Medulla oblongata (tissue), 1 donor: ENCODE results near the gene CBS.
"Not testable (repeated sequence)": the region's sequence is repeated elsewhere in the genome, so short reads cannot be mapped to it uniquely, and the experiment has no call there.

Source experiments
- DNase-seq: peaks from one replicate; pipeline ENCODE4 v3.0.0-alpha.2; 2015; ENCODE audit errors: extremely low spot score

The CBS gene

GRCh38 chr21:43068065-43068464, 7.6 kb downstream of the CBS start:
- DNase-seq, result not testable (repeated sequence)

GRCh38 chr21:43066690-43067089, 8.9 kb downstream of the CBS start:
- DNase-seq, result not testable (repeated sequence)

- not testable (repeated sequence) for DNase-seq
These were observed 9.6 kb downstream of the CBS start for GRCh38 chr21:43065991-43066390.

- DNase-seq, result not testable (repeated sequence)
These were observed 11.2 kb downstream of the CBS start for GRCh38 chr21:43064265-43064917.

- not testable (repeated sequence) for DNase-seq
These were observed 12.5 kb downstream of the CBS start for GRCh38 chr21:43062955-43063664.

- DNase-seq, result not testable (repeated sequence)
These were observed 22.5 kb downstream of the CBS start for GRCh38 chr21:43053112-43053511.

- DNase-seq, result not testable (repeated sequence)
These were observed 29.5 kb downstream of the CBS start for GRCh38 chr21:43045876-43046821.

- DNase-seq, result not testable (repeated sequence)
These were observed 30.3 kb downstream of the CBS start for GRCh38 chr21:43045165-43045875.

GRCh38 chr21:43044547-43044946, 31.1 kb downstream of the CBS start:
- not testable (repeated sequence) for DNase-seq

GRCh38 chr21:43043291-43043690, 32.3 kb downstream of the CBS start:
- DNase-seq, result not testable (repeated sequence)

GRCh38 chr21:43042169-43042568, 33.5 kb downstream of the CBS start:
- DNase-seq, result not testable (repeated sequence)

GRCh38 chr21:43038659-43039044, 37.0 kb downstream of the CBS start:
- DNase-seq, result not testable (repeated sequence)

GRCh38 chr21:43037918-43038658, 37.5 kb downstream of the CBS start:
- DNase-seq, result not testable (repeated sequence)

GRCh38 chr21:43036889-43037288, 38.7 kb downstream of the CBS start:
- not testable (repeated sequence) for DNase-seq

- DNase-seq, result no peak
These were observed 40.8 kb downstream of the CBS start for GRCh38 chr21:43034826-43035225.

- DNase-seq, result no peak
These were observed 41.5 kb downstream of the CBS start for GRCh38 chr21:43034101-43034500.

GRCh38 chr21:43031121-43031619, 44.5 kb downstream of the CBS start:
- DNase-seq, result peak; percentile 31

- no peak for DNase-seq
These were observed 45.9 kb downstream of the CBS start for GRCh38 chr21:43029785-43030184.

GRCh38 chr21:43027846-43028731, 47.5 kb downstream of the CBS start:
- DNase-seq, result no peak
